ENCODE data around the gene LAMP1. TPM values are rescaled to one million over a fixed set of nuclear protein-coding genes. Genes with fewer than 3 reads are reported as not detected.
A peak's percentile ranks its signal among the peaks of the same experiment; 100 is the strongest.
"Not testable (repeated sequence)": the region's sequence is repeated elsewhere in the genome, so short reads cannot be mapped to it uniquely, and the experiment has no call there.

Gene LAMP1, protein sequence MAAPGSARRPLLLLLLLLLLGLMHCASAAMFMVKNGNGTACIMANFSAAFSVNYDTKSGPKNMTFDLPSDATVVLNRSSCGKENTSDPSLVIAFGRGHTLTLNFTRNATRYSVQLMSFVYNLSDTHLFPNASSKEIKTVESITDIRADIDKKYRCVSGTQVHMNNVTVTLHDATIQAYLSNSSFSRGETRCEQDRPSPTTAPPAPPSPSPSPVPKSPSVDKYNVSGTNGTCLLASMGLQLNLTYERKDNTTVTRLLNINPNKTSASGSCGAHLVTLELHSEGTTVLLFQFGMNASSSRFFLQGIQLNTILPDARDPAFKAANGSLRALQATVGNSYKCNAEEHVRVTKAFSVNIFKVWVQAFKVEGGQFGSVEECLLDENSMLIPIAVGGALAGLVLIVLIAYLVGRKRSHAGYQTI
- 10 to 100 TPM; 58.4 to 61.2 TPM for total RNA-seq

DNA sequence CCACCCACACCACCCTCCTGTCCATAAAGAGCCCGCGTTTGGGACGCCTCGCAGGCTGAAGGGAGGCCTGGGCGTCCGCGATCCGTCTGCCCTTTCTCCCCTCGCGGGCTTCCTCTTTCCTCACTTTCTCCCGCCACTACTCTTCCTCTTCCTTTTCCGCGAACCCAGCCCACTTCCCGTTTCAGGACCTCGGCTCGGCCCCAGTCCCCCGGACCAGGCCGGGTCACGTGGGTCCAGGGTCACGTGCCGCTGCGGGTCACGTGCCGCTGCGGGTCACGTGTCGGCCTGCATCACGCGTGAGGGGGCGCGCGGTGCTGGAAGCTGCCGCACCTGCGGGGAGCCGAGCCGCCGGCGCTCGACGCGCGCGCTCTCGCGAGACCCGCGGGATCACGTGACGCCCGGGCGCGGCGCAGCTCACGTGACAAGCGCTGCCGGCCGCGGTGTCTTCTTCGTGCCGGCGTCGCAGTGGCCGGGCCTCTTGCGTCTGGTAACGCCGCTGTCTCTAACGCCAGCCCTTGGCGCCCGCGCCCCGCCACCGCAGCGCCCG is at the start of gene LAMP1:
TSS of gene LAMP1 (plus strand) at position 417 of the 547 bp plus-strand sequence. CDS start 196 bp downstream, outside the sequence.
- Mint-ChIP-seq H3K27me3 (peaks cover 23% of the 10 kb centered on the region), H3K36me3 (peaks cover 11% of the 10 kb centered on the region), H3K27ac (peak within 1 kb of the TSS; percentile 97), H3K4me1 (peaks cover 32% of the 10 kb centered on the region), H3K9me3 (peaks cover 5% of the 10 kb centered on the region), H3K4me3 (peak within 1 kb of the TSS; percentile 96)
- peak; percentile 100 for DNase-seq

DNA sequence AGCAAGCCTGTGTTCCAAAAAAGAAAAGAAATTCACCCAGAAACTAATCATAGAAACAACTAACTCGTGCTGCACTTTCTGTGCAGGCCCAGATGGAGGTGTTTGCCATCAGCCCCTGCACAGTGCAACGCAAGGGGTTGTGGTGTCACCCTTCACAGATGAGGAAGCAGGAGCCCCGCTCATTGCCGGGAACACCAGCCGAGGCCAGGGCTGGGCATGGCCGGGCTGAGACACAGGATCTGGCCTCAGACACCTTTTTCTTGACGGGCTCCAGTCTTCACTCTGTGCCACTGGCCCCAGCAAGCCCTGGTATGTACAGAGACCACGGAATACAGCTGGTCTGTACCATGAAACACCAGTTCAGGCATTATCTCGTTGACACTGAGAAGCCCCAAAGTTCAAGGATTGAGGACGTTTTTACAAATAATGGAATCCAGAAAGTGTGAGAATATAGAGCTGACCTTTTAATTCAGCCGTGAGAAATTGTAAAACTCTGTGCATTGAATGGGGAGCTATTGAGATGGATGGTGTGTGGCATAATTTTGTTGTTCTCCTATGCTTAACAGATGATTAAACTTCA is 44.4 kb upstream of the LAMP1 start:
- no peaks in the 10 kb centered on the region for H3K27me3 Mint-ChIP-seq
- no peak overlapping the region for H3K27ac Mint-ChIP-seq
- H3K36me3 Mint-ChIP-seq: peaks cover 27% of the 10 kb centered on the region
- no peak overlapping the region for H3K4me3 Mint-ChIP-seq
- H3K4me1 Mint-ChIP-seq: no peaks in the 10 kb centered on the region
- DNase-seq: no peak
- no peaks in the 10 kb centered on the region for H3K9me3 Mint-ChIP-seq

GRCh38 chr13:113257908-113258307 is 39.1 kb upstream of the LAMP1 start:
- H3K4me3 Mint-ChIP-seq, H3K27ac Mint-ChIP-seq, H3K9me3 Mint-ChIP-seq, H3K27me3 Mint-ChIP-seq, H3K4me1 Mint-ChIP-seq, DNase-seq: not testable (repeated sequence)
- peaks cover 36% of the 10 kb centered on the region for H3K36me3 Mint-ChIP-seq

DNA sequence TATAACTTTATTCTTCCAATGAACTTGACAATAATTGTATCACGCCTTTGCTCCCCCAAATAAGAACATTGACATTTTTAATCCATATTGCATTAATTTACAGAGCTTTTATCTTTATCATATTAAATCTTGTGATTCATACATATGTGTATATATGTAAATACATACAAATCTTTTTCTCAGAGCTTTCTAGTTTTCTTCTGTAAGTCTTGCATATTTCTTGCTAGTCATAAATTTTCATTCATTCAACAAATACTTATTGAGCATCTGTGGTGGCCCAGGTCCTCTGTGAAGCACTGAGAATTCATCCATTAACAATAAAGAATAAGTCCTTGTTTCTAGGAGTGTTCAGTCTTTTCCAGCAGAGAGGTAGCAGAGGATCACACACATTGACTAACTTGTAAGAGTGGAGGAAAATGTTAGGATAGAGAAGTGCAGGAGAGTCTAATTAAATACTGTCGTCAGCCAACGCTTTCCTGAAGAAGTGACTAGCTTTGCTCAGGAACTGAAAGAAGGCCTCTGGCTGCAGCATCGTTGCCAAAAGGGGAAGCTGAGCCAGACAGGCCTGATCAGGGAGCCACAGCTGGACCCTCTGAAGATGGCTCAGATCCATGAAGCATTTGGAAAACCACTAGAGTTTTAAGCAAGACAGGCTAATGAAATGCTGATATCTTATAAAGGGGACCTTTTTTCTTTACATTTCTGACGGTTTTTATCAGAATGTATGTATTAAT is 38.6 kb upstream of the LAMP1 start:
- Mint-ChIP-seq H3K36me3 (peaks cover 36% of the 10 kb centered on the region), H3K27ac (no peak overlapping the region), H3K4me3 (no peak overlapping the region), H3K27me3 (no peaks in the 10 kb centered on the region), H3K9me3 (no peaks in the 10 kb centered on the region), H3K4me1 (no peaks in the 10 kb centered on the region)
- DNase-seq: no peak

- Mint-ChIP-seq H3K27ac (no peak overlapping the region), H3K9me3 (no peaks in the 10 kb centered on the region), H3K4me1 (no peaks in the 10 kb centered on the region), H3K27me3 (no peaks in the 10 kb centered on the region), H3K36me3 (peaks cover 31% of the 10 kb centered on the region), H3K4me3 (no peak overlapping the region)
- DNase-seq: no peak
These were observed 36.0 kb upstream of the LAMP1 start for GRCh38 chr13:113260996-113261395.

- H3K27ac Mint-ChIP-seq, H3K4me1 Mint-ChIP-seq, H3K27me3 Mint-ChIP-seq, DNase-seq, H3K4me3 Mint-ChIP-seq, H3K9me3 Mint-ChIP-seq: not testable (repeated sequence)
- peaks cover 19% of the 10 kb centered on the region for H3K36me3 Mint-ChIP-seq
These were observed 34.0 kb upstream of the LAMP1 start for GRCh38 chr13:113263016-113263415.

GRCh38 chr13:113267642-113268405 is 29.2 kb upstream of the LAMP1 start:
- Mint-ChIP-seq H3K36me3 (peaks cover 4% of the 10 kb centered on the region), H3K9me3 (no peaks in the 10 kb centered on the region), H3K27ac (peak overlapping the region; percentile 31), H3K4me3 (no peak overlapping the region), H3K27me3 (no peaks in the 10 kb centered on the region), H3K4me1 (no peaks in the 10 kb centered on the region)
- no peak for DNase-seq

- H3K9me3 Mint-ChIP-seq: no peaks in the 10 kb centered on the region
- H3K27me3 Mint-ChIP-seq: no peaks in the 10 kb centered on the region
- peaks cover 3% of the 10 kb centered on the region for H3K36me3 Mint-ChIP-seq
- DNase-seq: no peak
- H3K4me1 Mint-ChIP-seq: peaks cover 3% of the 10 kb centered on the region
- H3K4me3 Mint-ChIP-seq: no peak overlapping the region
- H3K27ac Mint-ChIP-seq: no peak overlapping the region
These were observed 25.0 kb upstream of the LAMP1 start for GRCh38 chr13:113272031-113272430.

DNA sequence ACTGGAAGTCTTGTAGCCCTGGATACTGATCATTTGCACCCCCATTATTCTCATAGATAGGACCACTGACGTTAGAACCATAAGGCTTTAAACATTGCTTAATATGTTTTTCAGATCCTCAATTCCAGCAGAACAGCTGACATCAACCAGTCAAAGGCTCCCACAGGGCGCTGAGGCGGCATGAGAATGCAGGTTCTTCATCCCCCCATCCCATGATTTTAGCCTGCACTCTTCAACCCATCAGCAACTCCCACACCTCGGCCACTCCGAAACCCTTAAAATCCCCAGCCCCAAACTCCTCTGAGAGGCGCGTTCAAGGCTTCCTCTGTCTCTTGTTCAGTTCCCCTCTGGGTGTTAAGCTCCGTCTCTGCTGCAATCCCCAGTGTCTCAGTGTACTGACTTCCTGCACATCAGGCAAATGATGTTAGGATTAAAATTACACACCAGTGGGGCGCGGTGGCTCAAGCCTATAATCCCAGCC is 24.3 kb upstream of the LAMP1 start:
- Mint-ChIP-seq H3K9me3 (no peaks in the 10 kb centered on the region), H3K27me3 (no peaks in the 10 kb centered on the region), H3K36me3 (peaks cover 3% of the 10 kb centered on the region), H3K27ac (no peak overlapping the region), H3K4me3 (no peak overlapping the region), H3K4me1 (peaks cover 3% of the 10 kb centered on the region)
- no peak for DNase-seq

DNA sequence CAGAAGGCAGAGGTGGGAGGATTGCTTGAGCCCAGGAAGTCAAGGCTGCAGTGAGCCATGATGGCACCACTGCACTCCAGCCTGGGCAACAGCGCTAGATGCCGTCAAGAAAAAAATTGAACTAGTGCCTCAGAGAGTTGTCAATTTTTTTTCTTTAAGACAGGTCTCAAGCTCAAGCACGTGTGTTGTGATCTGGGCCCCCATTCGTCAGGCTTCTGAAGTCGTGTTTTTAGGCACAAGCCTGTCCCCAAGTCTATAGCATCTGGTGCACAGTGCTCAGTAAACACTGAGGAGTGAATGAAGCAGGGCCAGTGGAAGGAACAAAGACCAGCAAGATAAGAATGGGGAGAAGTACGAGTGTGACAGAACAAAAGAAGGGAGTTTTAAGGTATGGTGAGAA is 23.7 kb upstream of the LAMP1 start:
- DNase-seq: no peak
- H3K9me3 Mint-ChIP-seq: no peaks in the 10 kb centered on the region
- H3K4me3 Mint-ChIP-seq: no peak overlapping the region
- H3K27me3 Mint-ChIP-seq: no peaks in the 10 kb centered on the region
- H3K4me1 Mint-ChIP-seq: peaks cover 3% of the 10 kb centered on the region
- H3K27ac Mint-ChIP-seq: no peak overlapping the region
- H3K36me3 Mint-ChIP-seq: peaks cover 3% of the 10 kb centered on the region

GRCh38 chr13:113273851-113274590 is 23.0 kb upstream of the LAMP1 start:
- Mint-ChIP-seq H3K9me3 (no peaks in the 10 kb centered on the region), H3K4me3 (no peak overlapping the region), H3K36me3 (peaks cover 5% of the 10 kb centered on the region), H3K27me3 (no peaks in the 10 kb centered on the region), H3K27ac (no peak overlapping the region), H3K4me1 (peaks cover 3% of the 10 kb centered on the region)
- DNase-seq: no peak

DNA sequence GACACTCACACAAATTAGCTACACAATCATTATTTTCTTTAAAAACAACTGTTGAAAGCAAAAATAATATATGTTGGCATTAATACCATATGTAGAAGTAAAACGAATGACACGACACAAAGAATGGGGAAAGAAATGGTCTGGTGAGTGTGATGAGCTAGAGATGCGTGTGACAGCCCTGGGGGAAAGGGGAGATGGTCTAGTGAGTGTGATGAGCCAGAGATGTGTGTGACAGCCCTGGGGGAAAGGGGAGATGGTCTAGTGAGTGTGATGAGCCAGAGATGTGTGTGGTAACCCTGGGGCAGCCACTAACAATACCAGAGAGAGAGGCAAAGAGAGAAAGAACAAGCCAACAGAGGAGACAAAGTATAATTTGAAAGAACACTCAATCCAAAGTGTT is 22.3 kb upstream of the LAMP1 start:
- Mint-ChIP-seq H3K4me3 (no peak overlapping the region), H3K4me1 (peaks cover 3% of the 10 kb centered on the region)

GRCh38 chr13:113275387-113275786 is 21.7 kb upstream of the LAMP1 start:
- no peak overlapping the region for H3K4me3 Mint-ChIP-seq

More for the DNA sequence above, 22.3 kb upstream of the LAMP1 start:
- no peak for DNase-seq
- Mint-ChIP-seq H3K27me3 (no peaks in the 10 kb centered on the region), H3K36me3 (peaks cover 5% of the 10 kb centered on the region), H3K9me3 (no peaks in the 10 kb centered on the region), H3K27ac (no peak overlapping the region)

DNA sequence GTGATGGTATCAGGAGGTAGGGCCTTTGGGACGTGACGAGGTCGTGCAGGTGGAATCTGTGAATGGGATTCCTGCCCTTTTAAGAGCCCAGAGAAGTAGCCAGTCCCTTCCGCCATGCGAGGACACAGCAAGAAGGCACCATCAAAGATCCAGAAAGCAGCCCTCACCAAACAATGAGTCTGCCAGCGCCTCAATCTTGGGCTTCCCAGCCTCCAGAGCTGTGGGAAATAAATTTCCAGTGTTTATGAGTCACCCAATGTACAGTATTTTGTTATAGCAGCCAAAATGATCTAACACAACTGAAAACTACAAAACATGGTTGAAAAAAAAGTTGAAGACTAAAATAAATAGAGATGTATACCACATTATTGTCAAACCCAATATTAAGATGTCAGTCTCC is 16.9 kb upstream of the LAMP1 start:
- Mint-ChIP-seq H3K4me1 (peaks cover 3% of the 10 kb centered on the region), H3K27ac (no peak overlapping the region)

More at GRCh38 chr13:113275387-113275786, 21.7 kb upstream of the LAMP1 start:
- H3K9me3 Mint-ChIP-seq: no peaks in the 10 kb centered on the region
- H3K27me3 Mint-ChIP-seq: no peaks in the 10 kb centered on the region
- peak; percentile 25 for DNase-seq
- peaks cover 5% of the 10 kb centered on the region for H3K36me3 Mint-ChIP-seq
- no peak overlapping the region for H3K27ac Mint-ChIP-seq
- H3K4me1 Mint-ChIP-seq: peaks cover 3% of the 10 kb centered on the region

More for the DNA sequence above, 16.9 kb upstream of the LAMP1 start:
- peaks cover 6% of the 10 kb centered on the region for H3K27me3 Mint-ChIP-seq
- DNase-seq: no peak
- no peak overlapping the region for H3K4me3 Mint-ChIP-seq
- peaks cover 2% of the 10 kb centered on the region for H3K36me3 Mint-ChIP-seq
- no peaks in the 10 kb centered on the region for H3K9me3 Mint-ChIP-seq

Measured in activated naive CD8-positive, alpha-beta T cell treated with anti-CD3 and anti-CD28 coated beads for 36 hours (primary cell).